Subcutaneous adipose tissue (tissue), 4 donors: Measurements from ENCODE around the gene RILPL2. TPM values are rescaled to one million over a fixed set of nuclear protein-coding genes. Genes with fewer than 3 reads are reported as not detected.

Source experiments
- CTCF ChIP-seq: fragments of 450-650 bp; IDR thresholded peaks from one replicate; pipeline ENCODE4 v1.5.1; 2016; ENCODE audit warnings: low read depth, mild to moderate bottlenecking, control low read depth, antibody characterized with exemption, moderate library complexity
- total RNA-seq, 4 donors: library from RNA; depleted of rRNA; stranded (reverse); fragments of >200 nt; gene quantifications; one replicate each; pipeline ENCODE4 v1.1.0, GENCODE V29; 2016

The RILPL2 gene
- total RNA-seq, 4 donors from 2014 or later = 6.7 to 11.7 (median 9.6) TPM

- no peak for TF ChIP-seq CTCF
These were observed 41.6 kb upstream of the RILPL2 start for GRCh38 chr12:123478069-123478468.

GRCh38 chr12:123475246-123475703 is 38.8 kb upstream of the RILPL2 start:
- TF ChIP-seq CTCF = no peak

- TF ChIP-seq CTCF = no peak
These were observed 38.2 kb upstream of the RILPL2 start for GRCh38 chr12:123474485-123475245.

- TF ChIP-seq CTCF = no peak
These were observed 36.0 kb upstream of the RILPL2 start for GRCh38 chr12:123472438-123472849.

- no peak for TF ChIP-seq CTCF
These were observed 35.0 kb upstream of the RILPL2 start for GRCh38 chr12:123471374-123472068.

GRCh38 chr12:123469978-123470377 is 33.5 kb upstream of the RILPL2 start:
- no peak for TF ChIP-seq CTCF

GRCh38 chr12:123468786-123469185 is 32.3 kb upstream of the RILPL2 start:
- no peak for TF ChIP-seq CTCF
